Naive thymus-derived CD8-positive, alpha-beta T cell (primary cell): ENCODE measurements around the gene CAPNS1. TPM values are rescaled to one million over a fixed set of nuclear protein-coding genes. Genes with fewer than 3 reads are reported as not detected.

Experiments
- ATAC-seq, 2 donors: fragments of 150-1000 bp; cut with Tn5 transposase in 1 of 2; sonication (Bioruptor Pico), chemical (Tn5 transposase) in 1 of 2; 1 replicate in 1 of 2; 2 replicates in 1 of 2; pipeline ENCODE4 v1.10.0; 2021; ENCODE audit warnings: mild to moderate bottlenecking in 2 of 2, moderate library complexity in 2 of 2
- POLR2A ChIA-PET: fragments of 350-600 bp; sonication (Branson Sonifier 250); formaldehyde crosslinking; loops from one replicate; lab custom pipeline; 2021; ENCODE audit warnings: antibody characterized with exemption; lab: Charles Lee
- DNase-seq, 10 donors: peaks; one replicate each; pipeline versions ENCODE4 v3.0.0 to v3.0.0-alpha.2; 2020 to 2022
- H3K27ac Mint-ChIP-seq, 10 donors: one replicate each; pipeline ENCODE4 v1.8.0; 2020 to 2022; ENCODE audit warnings: mild to moderate bottlenecking in 10 of 10, mixed read lengths in 10 of 10, moderate library complexity in 4 of 10, inconsistent platforms in 1 of 10
- H3K27me3 Mint-ChIP-seq, 5 donors: one replicate each; pipeline ENCODE4 v1.8.0; 2021 to 2022; ENCODE audit warnings: mixed read lengths in 5 of 5
- H3K36me3 Mint-ChIP-seq, 3 donors: one replicate each; pipeline ENCODE4 v1.8.0; 2020 to 2022; ENCODE audit warnings: mixed read lengths in 3 of 3, mild to moderate bottlenecking in 2 of 3, inconsistent platforms in 1 of 3
- H3K4me1 Mint-ChIP-seq, 4 donors: one replicate each; pipeline ENCODE4 v1.8.0; 2021 to 2022; ENCODE audit warnings: mixed read lengths in 4 of 4
- H3K4me3 Mint-ChIP-seq, 10 donors: one replicate each; pipeline ENCODE4 v1.8.0; 2020 to 2022; ENCODE audit warnings: mild to moderate bottlenecking in 10 of 10, mixed read lengths in 10 of 10, moderate library complexity in 6 of 10, inconsistent platforms in 1 of 10
- H3K9me3 Mint-ChIP-seq, 9 donors: one replicate each; pipeline ENCODE4 v1.8.0; 2020 to 2022; ENCODE audit warnings: mixed read lengths in 9 of 9, mild to moderate bottlenecking in 3 of 9, inconsistent platforms in 1 of 9, moderate library complexity in 1 of 9
- polyA plus RNA-seq, 3 donors: library from polyadenylated mRNA; unstranded; fragments of 300-500 nt; fragmentation: Illumina TruSeq; gene quantifications; one replicate each; pipeline ENCODE4 v1.2.3, GENCODE V29; 2021
- total RNA-seq, 8 experiments: library from RNA in 2 of 8; stranded (reverse) in 2 of 8; gene quantifications; one replicate each; pipeline ENCODE4 v1.2.3 and lab custom pipeline; 2021 to 2026

Gene CAPNS1
- total and polyA plus RNA-seq, 5 experiments from 2014 or later = 93.4 to 239 (median 137) TPM

DNA sequence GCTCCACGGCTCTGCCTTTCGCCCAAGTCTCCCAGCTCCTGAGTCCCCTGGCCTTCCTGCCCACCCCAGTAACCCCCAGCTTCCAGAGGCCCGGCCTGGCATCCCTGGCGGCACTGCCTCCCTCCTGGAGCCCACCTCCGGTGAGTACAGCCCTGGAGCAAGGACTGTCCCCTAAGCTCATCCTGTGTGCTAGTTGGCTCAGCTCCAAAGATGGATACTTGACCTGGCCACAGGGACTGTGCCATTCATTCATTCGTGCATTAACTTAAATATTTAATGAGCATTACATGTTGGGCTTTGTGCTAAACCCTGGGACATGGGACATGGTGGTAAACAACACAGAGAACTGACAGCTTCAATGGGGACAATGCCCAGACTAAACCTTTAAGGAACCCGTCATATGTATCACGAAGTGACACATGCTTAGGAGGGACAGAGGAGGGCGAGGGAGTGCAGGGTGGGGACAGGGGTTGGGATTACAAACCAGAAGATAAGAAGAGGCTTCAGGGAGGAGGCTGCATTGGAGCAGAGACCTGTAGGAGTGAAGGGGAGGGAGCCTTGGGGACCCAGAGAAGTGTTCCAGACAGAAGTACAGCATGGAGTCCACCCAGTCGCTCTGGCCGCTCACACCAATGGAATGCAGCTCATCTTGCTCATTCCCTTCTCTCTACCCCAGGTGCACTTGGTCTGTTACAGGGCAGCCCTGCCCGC lies 35.9 kb upstream of the CAPNS1 start:
- H3K27ac Mint-ChIP-seq = no peak overlapping the region
- H3K27me3 Mint-ChIP-seq = no peaks in the 10 kb centered on the region
- peaks cover 0 to 2% (median 0%) of the 10 kb centered on the region in 4 donors for H3K4me1 Mint-ChIP-seq
- DNase-seq (no peak), ATAC-seq (no peak)
- H3K9me3 Mint-ChIP-seq = no peaks in the 10 kb centered on the region
- H3K4me3 Mint-ChIP-seq = no peak overlapping the region
- POLR2A ChIA-PET = interaction anchor here (0.6 kb wide), 1 partner anchor 63 kb away, joined by 3 read pairs; no protein-coding TSS in a partner anchor
- peaks cover 0 to 5% (median 0%) of the 10 kb centered on the region in 3 donors for H3K36me3 Mint-ChIP-seq

DNA sequence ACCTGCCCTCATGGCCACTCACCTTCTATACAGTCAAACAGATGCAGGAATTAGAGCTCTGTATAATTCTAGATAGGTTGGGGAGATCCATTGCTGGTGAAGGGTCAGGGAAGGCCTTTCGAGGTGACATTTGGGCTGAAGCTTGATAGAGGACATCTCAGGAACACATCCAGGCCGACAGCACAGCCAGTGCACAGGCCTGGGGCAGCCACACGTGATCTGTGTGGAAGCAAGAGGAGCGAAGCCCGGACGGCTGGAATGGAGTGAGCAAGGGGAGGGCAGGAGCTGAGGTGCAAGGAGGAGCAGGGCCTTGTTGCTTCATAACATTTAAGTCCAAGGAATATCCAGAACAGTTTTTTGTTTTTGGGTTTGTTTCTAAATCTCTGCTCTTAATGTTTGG lies 33.4 kb upstream of the CAPNS1 start:
- Mint-ChIP-seq H3K27me3 (no peaks in the 10 kb centered on the region), H3K36me3 (peaks cover 0 to 5% (median 0%) of the 10 kb centered on the region in 3 donors), H3K4me1 (peaks cover 0 to 2% (median 0%) of the 10 kb centered on the region in 4 donors), H3K27ac (no peak overlapping the region), H3K9me3 (no peaks in the 10 kb centered on the region), H3K4me3 (no peak overlapping the region)
- DNase-seq (no peak), ATAC-seq (no peak)
- POLR2A ChIA-PET = no interaction called here

DNA sequence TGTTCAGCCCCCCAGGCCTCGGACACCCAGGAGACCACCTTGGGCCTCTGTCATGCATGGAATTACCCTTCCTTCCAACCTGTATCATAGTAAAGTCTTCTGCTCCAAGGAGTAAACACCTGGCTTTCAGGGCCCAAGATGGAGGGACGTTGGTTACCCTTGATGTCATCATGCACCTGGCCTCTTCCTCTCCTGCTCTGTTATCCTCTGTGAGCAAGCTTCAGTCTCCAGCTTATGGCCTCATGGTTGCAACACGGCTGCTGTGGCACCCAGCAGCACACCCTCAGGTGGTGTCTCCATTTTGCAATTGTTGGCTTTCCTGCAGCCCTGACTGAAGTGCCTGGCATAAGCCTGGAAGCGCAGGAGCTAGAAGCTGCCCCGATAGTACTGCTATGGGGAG lies 32.9 kb upstream of the CAPNS1 start:
- H3K4me3 Mint-ChIP-seq = no peak overlapping the region
- H3K36me3 Mint-ChIP-seq = peaks cover 0 to 11% (median 0%) of the 10 kb centered on the region in 3 donors
- no peaks in the 10 kb centered on the region for H3K27me3 Mint-ChIP-seq
- DNase-seq (no peak), ATAC-seq (no peak)
- POLR2A ChIA-PET = no interaction called here
- no peak overlapping the region for H3K27ac Mint-ChIP-seq
- H3K4me1 Mint-ChIP-seq = peaks cover 0 to 2% (median 0%) of the 10 kb centered on the region in 4 donors
- H3K9me3 Mint-ChIP-seq = no peaks in the 10 kb centered on the region

DNA sequence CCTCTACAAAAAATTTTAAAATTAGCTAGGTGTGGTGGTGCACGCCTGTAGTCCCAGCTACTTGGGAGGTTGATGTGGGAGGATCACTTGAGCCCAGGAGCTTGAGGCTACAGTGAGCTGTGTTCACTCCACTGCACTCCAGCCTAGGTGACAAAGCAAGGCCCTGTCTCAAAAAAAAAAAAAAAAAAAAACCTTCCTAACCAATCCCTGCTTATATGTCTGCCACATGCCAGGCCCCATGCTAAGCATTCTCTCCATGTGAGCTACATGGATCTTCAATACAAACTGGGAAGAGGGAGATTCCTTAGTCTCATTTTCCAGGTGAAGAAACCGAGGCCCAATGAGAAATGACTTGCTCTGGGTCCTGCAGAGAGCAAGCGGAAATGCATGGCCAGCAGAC lies 31.2 kb upstream of the CAPNS1 start:
- ATAC-seq (no peak), DNase-seq (no peak)
- Mint-ChIP-seq H3K36me3 (peaks cover 0 to 21% (median 4%) of the 10 kb centered on the region in 3 donors), H3K27ac (peak overlapping the region in 1 of 10 donors; percentile 8), H3K9me3 (no peaks in the 10 kb centered on the region), H3K4me1 (peaks cover 6 to 12% (median 10%) of the 10 kb centered on the region in 4 donors), H3K4me3 (no peak overlapping the region), H3K27me3 (no peaks in the 10 kb centered on the region)
- POLR2A ChIA-PET = interaction anchor here (0.7 kb wide), 2 partner anchors 13 to 21 kb away, joined by 3 read pairs; no protein-coding TSS in a partner anchor

DNA sequence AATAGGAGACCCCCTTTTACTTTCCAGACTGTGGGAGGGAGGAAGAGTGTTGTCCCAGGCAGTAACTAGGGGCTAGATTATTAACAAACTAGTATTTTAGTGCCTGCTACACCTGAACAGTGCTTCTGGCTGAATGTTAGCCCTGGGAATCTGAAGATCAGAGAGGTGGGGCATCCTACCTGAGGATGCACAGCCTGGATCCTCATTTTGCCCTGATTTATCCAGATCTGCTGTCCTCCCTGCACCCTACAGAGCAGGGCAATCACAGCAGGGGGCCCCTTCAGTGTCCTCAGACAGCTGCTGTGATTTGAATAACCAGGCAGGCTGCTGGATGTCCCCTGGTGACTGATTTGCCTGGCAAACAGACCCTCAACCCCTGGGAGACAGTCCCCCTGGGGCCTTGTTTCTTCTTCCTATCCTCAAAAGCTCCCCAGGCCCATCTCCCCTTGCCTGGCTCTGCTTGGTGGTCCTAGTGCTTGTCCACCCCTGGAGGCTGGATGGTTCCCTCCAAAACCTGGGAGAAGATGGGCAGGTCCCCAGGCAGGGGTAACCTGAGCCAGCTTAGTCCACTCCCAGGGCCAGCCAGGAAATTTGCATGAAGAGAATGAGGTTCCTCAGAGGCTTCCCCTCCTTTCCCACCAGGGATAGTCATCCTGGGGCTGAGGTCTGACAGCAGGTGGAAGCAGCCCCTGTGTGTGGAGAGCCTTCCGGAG lies 29.2 kb upstream of the CAPNS1 start, which contains the start of gene OVOL3:
TSS of gene OVOL3 (plus strand) at position 657 of the 713 bp plus-strand sequence. CDS start 60 bp downstream, outside the sequence.
- Mint-ChIP-seq H3K27ac (peak within 1 kb of the TSS in 2 of 10 donors; percentile 34 to 50), H3K9me3 (peaks cover 0 to 3% (median 0%) of the 10 kb centered on the region in 9 donors), H3K27me3 (peaks cover 0 to 4% (median 0%) of the 10 kb centered on the region in 5 donors), H3K4me1 (peaks cover 12 to 29% (median 26%) of the 10 kb centered on the region in 4 donors), H3K36me3 (peaks cover 0 to 21% (median 7%) of the 10 kb centered on the region in 3 donors), H3K4me3 (peak within 1 kb of the TSS in 2 of 10 donors; percentile 29 to 62)
- DNase-seq (no peak), ATAC-seq (no peak)
- POLR2A ChIA-PET = interaction anchor here (0.6 kb wide), 1 partner anchor 42 kb away, joined by 3 read pairs; no protein-coding TSS in a partner anchor

DNA sequence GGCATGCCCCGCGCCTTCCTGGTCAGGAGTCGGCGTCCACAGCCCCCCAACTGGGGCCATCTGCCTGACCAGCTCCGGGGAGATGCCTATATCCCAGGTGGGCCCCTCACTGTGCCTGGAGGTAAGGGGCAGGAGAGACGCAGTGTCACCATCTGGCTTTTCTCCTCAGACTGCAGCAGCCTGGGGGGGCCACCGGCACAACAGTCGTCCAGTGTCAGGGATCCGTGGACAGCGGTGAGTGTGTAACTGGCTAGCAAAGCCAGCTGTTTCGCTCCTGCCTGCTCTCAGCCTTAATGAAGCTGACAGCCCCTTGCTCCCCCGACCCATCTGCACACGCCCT lies 28.7 kb upstream of the CAPNS1 start:
- H3K4me1 Mint-ChIP-seq = peaks cover 14 to 33% (median 31%) of the 10 kb centered on the region in 4 donors
- H3K36me3 Mint-ChIP-seq = peaks cover 0 to 21% (median 7%) of the 10 kb centered on the region in 3 donors
- H3K4me3 Mint-ChIP-seq = no peak overlapping the region
- H3K27me3 Mint-ChIP-seq = peaks cover 0 to 4% (median 0%) of the 10 kb centered on the region in 5 donors
- DNase-seq (no peak), ATAC-seq (no peak)
- POLR2A ChIA-PET = no interaction called here
- H3K27ac Mint-ChIP-seq = no peak overlapping the region
- H3K9me3 Mint-ChIP-seq = peaks cover 0 to 3% (median 0%) of the 10 kb centered on the region in 9 donors

DNA sequence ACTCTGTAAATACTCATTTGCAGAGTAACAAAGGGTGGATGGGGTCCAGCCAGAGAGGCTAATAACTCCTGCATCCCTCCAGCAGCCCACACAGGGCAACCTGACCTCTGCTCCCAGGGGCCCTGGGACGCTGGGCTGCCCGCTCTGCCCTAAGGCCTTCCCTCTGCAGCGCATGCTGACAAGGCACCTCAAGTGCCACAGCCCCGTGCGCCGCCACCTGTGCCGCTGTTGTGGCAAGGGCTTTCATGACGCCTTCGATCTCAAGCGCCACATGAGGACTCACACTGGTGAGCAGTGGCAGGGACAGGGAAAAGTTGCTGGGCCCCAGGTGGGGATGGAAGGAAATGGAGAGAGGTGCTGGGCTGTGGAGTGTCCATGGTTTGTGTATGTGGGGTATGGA lies 27.2 kb upstream of the CAPNS1 start:
- POLR2A ChIA-PET = interaction anchor here (4.0 kb wide), 1 partner anchor 14 kb away, joined by 42 read pairs; no protein-coding TSS in a partner anchor

DNA sequence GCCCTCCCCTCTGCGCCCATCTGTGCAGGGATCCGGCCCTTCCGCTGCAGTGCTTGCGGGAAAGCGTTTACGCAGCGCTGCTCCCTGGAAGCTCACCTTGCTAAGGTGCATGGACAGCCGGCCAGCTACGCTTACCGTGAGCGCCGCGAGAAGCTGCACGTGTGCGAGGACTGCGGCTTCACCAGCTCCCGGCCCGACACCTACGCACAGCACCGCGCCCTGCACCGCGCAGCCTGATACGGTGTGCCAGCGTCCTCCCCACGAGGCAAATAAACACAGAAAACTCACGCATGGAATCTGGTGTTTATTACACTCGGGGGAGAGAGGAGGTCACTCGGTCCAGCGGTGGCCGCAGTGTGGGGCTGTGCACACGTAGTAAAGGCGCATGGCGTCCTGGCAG lies 26.4 kb upstream of the CAPNS1 start:
- Mint-ChIP-seq H3K9me3 (peaks cover 0 to 3% (median 0%) of the 10 kb centered on the region in 9 donors), H3K27me3 (peaks cover 0 to 4% (median 0%) of the 10 kb centered on the region in 5 donors), H3K27ac (peak overlapping the region in 9 of 10 donors; percentile 43 to 99 (median 97)), H3K4me1 (peaks cover 19 to 52% (median 48%) of the 10 kb centered on the region in 4 donors), H3K4me3 (peak overlapping the region; percentile 83 to 99 (median 94)), H3K36me3 (peaks cover 0 to 32% (median 12%) of the 10 kb centered on the region in 3 donors)
- POLR2A ChIA-PET = interaction anchor here (1.8 to 4.0 kb wide), 2 partner anchors 14 to 160 kb away, joined by 5 to 42 read pairs; no protein-coding TSS in a partner anchor
- ATAC-seq (no peak), DNase-seq (no peak)

More for the DNA sequence above, 27.2 kb upstream of the CAPNS1 start:
- ATAC-seq (no peak), DNase-seq (no peak)
- H3K4me3 Mint-ChIP-seq = peak overlapping the region; percentile 66 to 95 (median 82)
- H3K27ac Mint-ChIP-seq = peak overlapping the region in 9 of 10 donors; percentile 63 to 99 (median 81)
- H3K27me3 Mint-ChIP-seq = peaks cover 0 to 4% (median 0%) of the 10 kb centered on the region in 5 donors
- H3K36me3 Mint-ChIP-seq = peaks cover 0 to 26% (median 9%) of the 10 kb centered on the region in 3 donors
- peaks cover 0 to 3% (median 0%) of the 10 kb centered on the region in 9 donors for H3K9me3 Mint-ChIP-seq
- H3K4me1 Mint-ChIP-seq = peaks cover 16 to 45% (median 44%) of the 10 kb centered on the region in 4 donors

DNA sequence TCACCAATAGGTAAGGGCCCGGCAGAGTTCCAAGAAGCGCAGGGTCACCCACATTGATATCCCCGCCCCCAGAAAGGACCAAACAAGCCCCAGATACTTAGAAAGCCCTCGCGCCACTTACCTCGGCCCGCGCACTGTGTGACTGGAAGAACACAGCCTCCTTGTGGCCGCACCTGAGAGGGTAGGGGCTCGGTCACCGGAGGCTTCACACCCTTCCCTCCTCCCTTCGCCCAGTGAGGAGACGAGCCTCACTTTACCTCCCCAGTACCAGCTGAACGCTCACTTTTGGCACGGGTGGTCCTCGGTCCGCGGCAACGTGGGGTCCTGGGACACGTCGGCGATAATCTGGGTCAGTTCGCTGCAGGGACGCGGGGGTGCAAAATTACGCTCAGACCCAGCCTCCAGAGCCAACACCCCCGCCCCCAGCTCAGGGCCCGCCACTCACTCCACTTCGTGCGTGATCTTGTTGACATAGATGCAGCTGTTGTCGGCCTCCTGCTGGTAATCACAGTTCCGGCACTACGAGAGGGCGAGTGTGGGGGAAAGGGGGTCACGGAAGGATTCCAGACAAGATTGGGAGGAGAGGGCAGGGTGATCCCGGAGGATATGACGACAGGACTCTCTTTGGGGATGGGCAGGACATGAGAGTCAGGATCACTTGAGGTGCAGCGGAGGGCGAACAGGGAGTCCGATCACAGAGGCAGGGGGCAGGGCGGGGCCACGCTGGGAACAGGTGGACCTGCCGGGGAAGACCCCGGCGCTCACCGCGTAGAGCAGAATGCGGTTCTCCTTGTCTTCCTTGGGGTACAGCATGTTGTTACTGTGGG lies 25.8 kb upstream of the CAPNS1 start:
- H3K4me3 Mint-ChIP-seq = peak overlapping the region; percentile 83 to 99 (median 94)
- H3K27ac Mint-ChIP-seq = peak overlapping the region; percentile 93 to 99 (median 98)
- peaks cover 0 to 4% (median 0%) of the 10 kb centered on the region in 5 donors for H3K27me3 Mint-ChIP-seq
- H3K36me3 Mint-ChIP-seq = peaks cover 0 to 36% (median 14%) of the 10 kb centered on the region in 3 donors
- H3K9me3 Mint-ChIP-seq = peaks cover 0 to 3% (median 0%) of the 10 kb centered on the region in 9 donors
- POLR2A ChIA-PET = interaction anchor here (0.8 to 4.0 kb wide), 11 partner anchors 13 to 1257 kb away, joined by 3 to 42 read pairs (median 5); partner anchors contain the start of genes CAPNS1, PSENEN, THAP8 and U2AF1L4
- peaks cover 19 to 55% (median 50%) of the 10 kb centered on the region in 4 donors for H3K4me1 Mint-ChIP-seq
- peak in 1 of 2 donors; percentile 0 for ATAC-seq
- peak in 1 of 10 donors; percentile 10 for DNase-seq

DNA sequence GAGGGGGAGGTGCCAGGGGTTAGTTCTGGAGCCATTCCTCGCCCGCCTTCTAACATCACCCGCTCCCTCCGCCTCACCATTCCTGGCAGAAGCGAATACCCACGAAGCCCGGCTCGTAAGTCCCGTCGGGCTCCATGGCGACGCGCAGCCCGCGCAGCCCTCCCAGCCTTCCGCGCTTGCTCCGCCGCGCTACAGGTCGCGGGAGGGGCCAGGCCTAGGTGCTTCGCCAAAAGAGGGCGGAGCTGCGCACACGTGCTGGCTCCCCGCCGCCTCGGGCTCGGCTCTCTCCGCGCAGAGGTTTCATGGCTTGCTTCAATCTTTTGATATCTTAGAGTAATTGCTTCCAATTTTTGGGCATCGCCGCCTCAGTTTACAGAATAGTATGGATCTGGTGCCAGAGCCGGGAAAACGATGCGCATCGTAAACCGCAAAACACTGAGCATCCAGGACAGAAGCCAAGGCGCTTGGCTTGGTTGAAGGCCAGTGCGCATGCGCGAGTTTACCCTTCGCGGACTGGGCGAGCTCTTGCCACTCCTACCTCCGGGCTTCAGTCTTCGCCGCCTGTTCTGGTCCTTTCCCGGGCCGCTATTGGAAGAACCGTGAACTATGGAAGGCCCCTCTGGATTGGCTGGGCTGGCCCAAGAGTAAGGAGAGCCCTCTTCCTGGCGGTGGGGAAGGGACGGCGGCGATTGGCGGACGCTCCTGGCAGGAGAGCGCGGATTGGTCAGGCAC lies 25.0 kb upstream of the CAPNS1 start, which contains the start of gene POLR2I:
TSS of gene POLR2I (minus strand) at position 155 of the 732 bp plus-strand sequence. CDS start at position 136, 19 bp downstream.
- Mint-ChIP-seq H3K4me1 (peaks cover 20 to 59% (median 51%) of the 10 kb centered on the region in 4 donors), H3K9me3 (peaks cover 0 to 3% (median 0%) of the 10 kb centered on the region in 9 donors), H3K4me3 (peak within 1 kb of the TSS; percentile 83 to 99 (median 94)), H3K27ac (peak within 1 kb of the TSS; percentile 93 to 99 (median 98)), H3K36me3 (peaks cover 0 to 43% (median 14%) of the 10 kb centered on the region in 3 donors), H3K27me3 (peaks cover 0 to 4% (median 0%) of the 10 kb centered on the region in 5 donors)
- DNase-seq = peak; percentile 97 to 100 (median 99)
- POLR2A ChIA-PET = interaction anchor here (0.5 to 4.0 kb wide), 18 partner anchors 12 to 1256 kb away, joined by 3 to 42 read pairs (median 4); partner anchors contain the start of genes ALKBH6, CAPNS1, COX6B1 and PSENEN
- ATAC-seq = peak; percentile 88 to 89
